Epithelial cell of proximal tubule (primary cell): ENCODE measurements around the gene H6PD. TPM values are rescaled to one million over a fixed set of nuclear protein-coding genes. Genes with fewer than 3 reads are reported as not detected.

Experiments used
- DNase-seq: peaks from one replicate; pipeline ENCODE4 v3.0.0-alpha.2; 2011; ENCODE audit warnings: low read depth
- H3K4me3 ChIP-seq: 2 replicates; pipeline ENCODE4 v1.5.1; 2011; ENCODE audit warnings: low read depth, mild to moderate bottlenecking, low read length
- CTCF ChIP-seq: conservative IDR thresholded peaks from 2 replicates; pipeline ENCODE4 v1.5.1; 2012; ENCODE audit warnings: low read depth, mild to moderate bottlenecking, low read length
- total RNA-seq: library from RNA; depleted of rRNA; stranded (reverse); fragments of >200 nt; gene quantifications from 2 replicates; pipeline ENCODE4 v1.2.3, GENCODE V29; 2015

The H6PD gene
- total RNA-seq, 1 donor from 2014 or later: 10.7 TPM

- no peak for DNase-seq
- H3K4me3 ChIP-seq: no peak overlapping the region
- no peak for TF ChIP-seq CTCF
Measured at GRCh38 chr1:9207086-9207485, 27.5 kb upstream of the H6PD start.

GRCh38 chr1:9207715-9208114 lies 26.9 kb upstream of the H6PD start:
- TF ChIP-seq CTCF: no peak
- no peak for DNase-seq
- no peak overlapping the region for H3K4me3 ChIP-seq

- DNase-seq: no peak
- no peak overlapping the region for H3K4me3 ChIP-seq
- TF ChIP-seq CTCF: no peak
Measured at GRCh38 chr1:9211291-9211811, 23.2 kb upstream of the H6PD start.

GRCh38 chr1:9212735-9213134 lies 21.8 kb upstream of the H6PD start:
- H3K4me3 ChIP-seq: no peak overlapping the region
- no peak for TF ChIP-seq CTCF
- DNase-seq: no peak

- DNase-seq: no peak
- TF ChIP-seq CTCF: no peak
Measured at GRCh38 chr1:9213956-9214355, 20.6 kb upstream of the H6PD start.

GRCh38 chr1:9218917-9219316 lies 15.7 kb upstream of the H6PD start:
- TF ChIP-seq CTCF: no peak
- DNase-seq: no peak
- no peak overlapping the region for H3K4me3 ChIP-seq

More at GRCh38 chr1:9213956-9214355, 20.6 kb upstream of the H6PD start:
- no peak overlapping the region for H3K4me3 ChIP-seq

- no peak overlapping the region for H3K4me3 ChIP-seq
- TF ChIP-seq CTCF: no peak
- no peak for DNase-seq
Measured at GRCh38 chr1:9222846-9223625, 11.5 kb upstream of the H6PD start.
